Esophagus muscularis mucosa (tissue), 3 donors: ENCODE measurements around the gene SRD5A1.

Experiments used
- POLR2A ChIP-seq: fragments of 450-650 bp; IDR thresholded peaks from one replicate; pipeline ENCODE4 v1.6.1; 2017; ENCODE audit warnings: antibody characterized with exemption, moderate library complexity, mild to moderate bottlenecking, low read depth
- TF ChIP-seq, protein P1 (sequence below), 3 experiments: fragments of 200-600 bp in 2 of 3; fragments of 450-650 bp in 1 of 3; sonication (generic) in 2 of 3; IDR thresholded peaks; one replicate each; pipeline ENCODE4 v1.5.1; 2017 to 2019; ENCODE audit warnings: antibody characterized with exemption in 3 of 3, mild to moderate bottlenecking in 2 of 3, moderate library complexity in 1 of 3

DNA sequence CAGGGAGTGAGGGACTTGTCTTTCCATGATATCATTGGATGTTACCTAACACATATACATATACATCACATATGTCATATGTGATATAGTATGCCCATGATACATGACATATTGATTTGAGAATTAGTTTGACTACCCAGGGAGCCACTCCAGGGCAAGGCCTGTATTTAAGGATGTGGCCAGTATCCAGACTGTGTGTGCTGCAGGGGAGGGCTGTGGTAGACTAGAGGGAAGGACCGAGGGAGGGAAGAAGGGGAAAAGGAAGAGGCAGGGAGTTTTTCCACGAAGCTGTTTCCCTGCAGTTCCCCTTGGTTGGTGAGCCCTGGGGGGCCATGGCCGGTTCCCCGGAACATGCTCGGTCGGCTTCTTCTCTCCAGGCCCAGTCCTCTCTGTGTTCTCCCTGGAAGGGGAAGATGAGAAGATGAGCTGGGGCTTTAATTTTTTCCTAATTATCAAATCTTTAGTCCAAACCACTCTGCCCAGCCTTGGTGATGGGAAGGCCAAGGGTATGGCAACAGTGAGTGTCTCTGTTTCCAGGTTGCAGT is 49.1 kb upstream of the SRD5A1 start:
- TF ChIP-seq POLR2A = no peak
- TF ChIP-seq, protein P1, sequence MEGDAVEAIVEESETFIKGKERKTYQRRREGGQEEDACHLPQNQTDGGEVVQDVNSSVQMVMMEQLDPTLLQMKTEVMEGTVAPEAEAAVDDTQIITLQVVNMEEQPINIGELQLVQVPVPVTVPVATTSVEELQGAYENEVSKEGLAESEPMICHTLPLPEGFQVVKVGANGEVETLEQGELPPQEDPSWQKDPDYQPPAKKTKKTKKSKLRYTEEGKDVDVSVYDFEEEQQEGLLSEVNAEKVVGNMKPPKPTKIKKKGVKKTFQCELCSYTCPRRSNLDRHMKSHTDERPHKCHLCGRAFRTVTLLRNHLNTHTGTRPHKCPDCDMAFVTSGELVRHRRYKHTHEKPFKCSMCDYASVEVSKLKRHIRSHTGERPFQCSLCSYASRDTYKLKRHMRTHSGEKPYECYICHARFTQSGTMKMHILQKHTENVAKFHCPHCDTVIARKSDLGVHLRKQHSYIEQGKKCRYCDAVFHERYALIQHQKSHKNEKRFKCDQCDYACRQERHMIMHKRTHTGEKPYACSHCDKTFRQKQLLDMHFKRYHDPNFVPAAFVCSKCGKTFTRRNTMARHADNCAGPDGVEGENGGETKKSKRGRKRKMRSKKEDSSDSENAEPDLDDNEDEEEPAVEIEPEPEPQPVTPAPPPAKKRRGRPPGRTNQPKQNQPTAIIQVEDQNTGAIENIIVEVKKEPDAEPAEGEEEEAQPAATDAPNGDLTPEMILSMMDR (IDR thresholded peaks at IDR 0.05) = no peak
